GM19467 (cell line): ENCODE results near the gene URB1.

Experiments
- ATAC-seq: cut with Tn5 transposase; IDR thresholded peaks from one replicate; pipeline ENCODE4 v1.9.1; 2021; ENCODE audit warnings: mild to moderate bottlenecking, moderate library complexity; ENCODE audit not compliant: unreplicated experiment

Gene URB1

GRCh38 chr21:32346951-32347350, 45.9 kb downstream of the URB1 start:
- no peak for ATAC-seq

GRCh38 chr21:32340863-32341848, 51.7 kb downstream of the URB1 start:
- no peak for ATAC-seq

DNA sequence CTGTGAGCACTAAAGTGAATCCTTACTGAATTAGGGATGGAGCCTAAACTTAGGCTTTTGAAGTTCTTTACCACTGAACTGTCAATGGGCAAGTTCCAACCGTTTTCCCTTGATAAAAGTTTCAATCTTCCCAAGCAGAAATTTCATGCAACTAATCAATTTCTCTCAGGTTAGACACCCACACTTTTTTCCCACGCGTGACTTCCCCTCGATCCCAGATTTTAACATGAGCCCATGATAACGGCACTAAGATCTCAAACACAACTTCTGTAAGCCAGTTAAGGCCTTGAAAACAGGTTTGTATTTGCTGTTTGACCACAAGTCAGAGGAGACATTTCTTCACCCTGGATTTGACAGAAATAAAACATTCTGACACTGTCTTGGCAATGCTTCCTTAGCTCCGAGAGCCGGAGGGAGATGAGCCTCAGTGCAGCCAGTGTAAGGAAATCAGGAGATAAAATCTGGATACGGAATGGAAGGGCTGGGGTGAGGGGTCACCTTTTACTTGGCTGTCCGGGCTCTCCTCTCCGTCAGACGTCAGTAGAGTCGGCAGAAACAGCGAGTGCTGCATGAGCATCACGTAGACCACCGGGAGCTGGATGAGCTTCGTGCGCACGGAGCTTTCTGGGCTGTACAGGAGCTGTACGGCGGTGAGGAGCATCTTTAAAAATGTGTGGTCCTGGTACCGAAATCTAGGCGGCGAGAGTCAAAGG, 54.4 kb downstream of the URB1 start:
- ATAC-seq, result no peak

DNA sequence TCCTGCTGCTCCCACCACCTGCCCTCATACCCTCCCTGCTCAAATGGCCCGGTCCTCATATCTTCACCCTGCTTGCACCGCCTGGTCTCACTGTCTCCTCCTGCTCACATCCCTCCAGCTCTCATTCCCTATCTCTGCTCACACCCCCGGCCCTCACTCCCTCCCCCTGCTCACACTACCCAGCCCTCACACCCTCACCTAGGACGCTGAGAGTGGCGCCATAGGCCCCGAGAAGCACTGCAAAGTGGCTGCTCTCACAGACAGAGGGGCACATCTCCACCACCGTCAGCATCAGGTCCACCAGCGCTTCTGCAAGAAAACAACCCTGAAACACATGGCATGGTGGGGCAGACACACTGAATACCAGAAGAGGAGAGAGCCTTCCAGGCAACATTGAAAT, 55.6 kb downstream of the URB1 start:
- no peak for ATAC-seq

GRCh38 chr21:32336711-32337110, 56.1 kb downstream of the URB1 start:
- no peak for ATAC-seq

DNA sequence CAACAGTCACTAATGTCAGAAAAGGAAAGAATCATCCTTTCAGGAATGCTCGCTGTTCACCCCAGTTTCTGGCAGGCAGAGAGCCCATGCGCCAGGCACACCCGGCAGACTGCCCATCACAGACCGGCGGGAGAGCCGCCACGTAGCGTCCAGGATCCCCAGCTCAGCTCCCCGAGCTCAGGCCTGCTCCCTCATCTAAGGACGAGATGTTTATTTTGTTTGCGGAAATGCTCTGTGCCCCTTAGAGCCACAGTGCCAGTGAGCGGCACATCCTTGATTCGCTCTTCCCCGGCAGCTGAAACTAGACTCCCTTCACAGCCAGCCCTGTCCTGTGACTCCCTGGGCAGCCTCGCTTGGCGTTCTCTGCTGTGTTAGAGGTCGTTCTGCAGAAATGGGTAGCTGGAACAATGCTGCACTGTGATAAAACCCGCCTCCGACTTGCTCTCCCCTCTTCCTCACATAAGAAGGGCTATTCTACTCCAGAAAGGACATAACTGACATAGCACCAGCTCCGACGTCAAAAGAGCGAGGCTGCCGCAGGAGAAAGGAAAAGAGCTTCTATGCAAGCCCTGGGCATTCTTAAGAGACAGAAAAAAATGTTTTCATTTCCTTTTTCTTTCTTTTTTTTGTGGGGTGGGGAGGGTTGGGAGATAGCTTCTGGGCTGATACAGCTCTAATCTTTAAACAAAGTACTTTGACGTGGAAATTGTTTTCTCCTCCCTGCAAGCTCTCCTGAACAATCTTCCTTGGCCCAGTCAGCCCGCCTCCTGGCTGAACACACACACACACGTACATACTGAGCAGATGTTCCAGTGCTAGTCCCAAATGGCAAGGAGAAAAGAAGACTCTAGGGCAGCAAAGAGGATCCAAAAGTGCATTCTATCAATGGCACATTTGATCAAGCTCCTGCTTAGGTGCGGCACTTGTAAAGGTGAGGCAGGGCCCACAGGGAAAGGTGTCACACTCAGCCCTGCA, 56.9 kb downstream of the URB1 start:
- ATAC-seq, result no peak

- no peak for ATAC-seq
These were observed 57.8 kb downstream of the URB1 start for GRCh38 chr21:32334980-32335531.

DNA sequence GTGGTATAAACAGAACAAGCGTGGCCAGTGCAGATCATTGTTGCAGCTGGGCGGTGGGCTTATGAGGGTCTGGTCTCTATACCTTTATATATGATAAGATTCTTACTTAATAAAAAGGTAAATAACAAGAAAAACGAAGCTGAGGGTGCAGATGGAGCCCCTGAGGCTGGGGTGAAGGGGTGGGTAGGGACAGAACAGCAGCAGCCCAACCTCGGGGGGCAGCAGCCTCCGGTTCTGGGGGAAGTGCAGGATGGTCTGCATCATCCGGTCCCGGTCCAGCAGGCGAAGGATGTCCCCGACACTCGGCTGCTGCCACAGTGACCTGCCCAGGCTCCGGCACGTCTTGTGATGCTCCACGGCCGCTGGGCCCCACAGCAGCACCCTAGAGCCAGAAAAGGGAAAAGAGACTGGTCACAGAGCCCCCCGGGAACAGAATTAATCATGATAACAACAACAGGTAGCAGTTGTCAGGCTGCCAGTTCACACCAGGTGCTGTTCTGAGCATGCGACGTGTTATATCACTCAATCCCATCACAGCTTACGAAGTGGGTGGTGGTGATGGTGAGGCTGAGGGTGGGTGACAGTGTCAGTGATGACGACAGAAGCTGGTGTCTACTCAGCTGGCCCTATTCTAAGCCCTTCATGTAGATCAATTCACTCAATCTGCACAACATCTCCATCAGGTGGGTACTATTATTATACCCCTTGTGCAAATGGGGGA, 58.7 kb downstream of the URB1 start:
- no peak for ATAC-seq

- ATAC-seq, result no peak
These were observed 60.3 kb downstream of the URB1 start for GRCh38 chr21:32332463-32332951.

DNA sequence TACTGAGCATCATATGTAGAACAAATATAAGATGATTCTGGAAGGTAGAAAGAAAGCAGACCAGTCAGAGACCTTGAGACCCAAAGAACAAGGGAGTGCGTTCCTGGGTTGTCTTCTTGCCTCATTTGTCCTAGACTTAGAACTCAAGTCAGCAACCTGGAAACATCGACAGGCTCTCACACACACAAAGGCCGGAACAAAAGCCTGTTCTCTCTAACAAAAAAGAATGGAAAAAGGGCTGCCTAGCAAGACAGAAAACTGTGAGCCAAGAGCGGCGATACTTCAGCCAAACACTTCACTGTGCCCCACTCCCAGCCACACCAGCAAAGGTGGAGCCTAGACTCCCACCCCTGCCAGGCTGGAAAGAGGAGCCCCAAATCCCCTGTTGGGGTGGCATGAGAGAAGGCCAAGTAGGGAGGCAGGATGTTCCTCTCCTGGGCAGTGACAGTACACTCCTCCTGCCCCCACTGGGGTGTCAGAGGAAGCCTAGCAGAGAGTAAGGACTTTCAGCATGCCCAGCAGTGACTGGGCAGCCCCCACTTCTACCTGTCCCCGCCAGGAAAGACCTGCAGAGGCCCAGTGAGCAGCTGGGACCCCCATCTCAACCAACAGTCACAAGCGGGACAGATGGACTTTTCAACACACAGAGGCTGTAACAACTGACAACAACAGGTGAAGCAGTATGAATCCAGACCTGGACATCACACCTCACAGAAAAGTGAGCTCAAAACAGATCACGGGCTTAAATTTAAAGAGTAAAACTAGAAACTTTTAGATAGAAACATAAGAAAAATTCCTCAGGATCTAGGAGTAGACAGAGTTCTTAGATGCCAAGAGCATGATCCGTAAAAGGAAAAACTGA, 61.1 kb downstream of the URB1 start:
- no peak for ATAC-seq

- ATAC-seq, result no peak
These were observed 62.0 kb downstream of the URB1 start for GRCh38 chr21:32330784-32331311.

- no peak for ATAC-seq
These were observed 63.0 kb downstream of the URB1 start for GRCh38 chr21:32329776-32330175.

GRCh38 chr21:32329331-32329730, 63.5 kb downstream of the URB1 start:
- no peak for ATAC-seq

GRCh38 chr21:32328595-32328994, 64.2 kb downstream of the URB1 start:
- ATAC-seq, result no peak

GRCh38 chr21:32325706-32326105, 67.1 kb downstream of the URB1 start:
- no peak for ATAC-seq

DNA sequence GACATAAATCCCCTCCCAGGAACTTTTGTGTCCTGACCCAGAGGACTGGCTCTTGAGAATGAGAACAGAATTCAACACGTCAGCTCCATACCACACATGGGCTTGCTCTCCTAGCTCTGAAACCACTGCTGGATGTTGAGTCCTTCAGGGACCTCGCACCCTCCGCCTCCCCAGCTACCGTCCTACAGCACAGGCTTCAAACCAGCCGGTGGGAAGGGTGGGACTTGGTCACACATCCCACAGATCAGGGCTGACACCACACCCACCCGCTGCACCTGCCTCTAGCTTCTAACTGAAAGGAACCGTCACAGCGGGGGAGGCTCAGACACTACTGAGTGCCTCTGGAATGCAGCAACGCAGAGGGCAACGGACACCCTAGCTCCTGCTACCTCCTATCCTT, 70.1 kb downstream of the URB1 start:
- ATAC-seq, result no peak

- ATAC-seq, result no peak
These were observed 70.7 kb downstream of the URB1 start for GRCh38 chr21:32322103-32322502.

DNA sequence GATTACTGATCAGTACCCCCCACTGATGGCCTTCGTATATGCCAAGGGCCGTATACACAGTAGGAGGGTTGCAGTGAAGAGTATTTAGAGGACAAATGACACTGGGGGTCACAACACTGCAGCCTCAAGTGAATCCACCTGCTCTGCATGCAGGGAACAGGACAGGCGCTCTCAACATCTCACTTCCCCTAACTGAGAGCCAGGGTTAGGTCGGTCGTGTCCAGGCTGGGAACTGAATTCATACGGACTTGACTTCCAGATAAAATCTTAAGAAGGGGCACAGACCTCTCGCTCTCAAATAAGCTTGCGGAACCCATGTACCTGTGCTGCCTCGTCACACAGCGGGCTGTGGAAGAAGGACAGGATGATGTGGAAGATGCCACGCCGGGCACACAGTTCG, 71.3 kb downstream of the URB1 start:
- ATAC-seq, result no peak

- ATAC-seq, result no peak
These were observed 72.1 kb downstream of the URB1 start for GRCh38 chr21:32320726-32321125.
